Liver (tissue), 9 donors: ENCODE data around the gene TMEM43. TPM values are rescaled to one million over a fixed set of nuclear protein-coding genes. Genes with fewer than 3 reads are reported as not detected.

ENCODE experiments used
- DNase-seq: peaks from one replicate; pipeline ENCODE4 v3.0.0-alpha.2; 2017; ENCODE audit warnings: low spot score
- H3K27ac ChIP-seq, 2 donors: one replicate each; pipeline ENCODE4 v1.7.0; 2013; ENCODE audit warnings: inconsistent platforms in 2 of 2, low read length in 2 of 2, control low read depth in 1 of 2, low read depth in 1 of 2, mild to moderate bottlenecking in 1 of 2
- H3K27me3 ChIP-seq, 4 donors: one replicate each; pipeline versions ENCODE4 v1.6.1 to v1.7.0; 2013; ENCODE audit warnings: low read length in 3 of 4, inconsistent platforms in 1 of 4, mild to moderate bottlenecking in 1 of 4, moderate library complexity in 1 of 4; ENCODE audit not compliant: control insufficient read depth in 4 of 4, insufficient read depth in 4 of 4
- H3K36me3 ChIP-seq, 4 donors: one replicate each; pipeline versions ENCODE4 v1.6.1 to v1.7.0; 2013; ENCODE audit warnings: low read length in 3 of 4, mild to moderate bottlenecking in 3 of 4, low read depth in 1 of 4, moderate library complexity in 1 of 4; ENCODE audit not compliant: control insufficient read depth in 4 of 4, insufficient read depth in 3 of 4
- H3K4me1 ChIP-seq, 4 donors: one replicate each; pipeline versions ENCODE4 v1.6.1 to v1.7.0; 2013; ENCODE audit warnings: low read length in 3 of 4, mild to moderate bottlenecking in 3 of 4, moderate library complexity in 1 of 4; ENCODE audit not compliant: control insufficient read depth in 4 of 4, insufficient read depth in 4 of 4
- H3K4me3 ChIP-seq, 3 donors: one replicate each; pipeline versions ENCODE4 v1.6.1 to v1.7.0; 2013; ENCODE audit warnings: low read length in 3 of 3, control low read depth in 1 of 3, low read depth in 1 of 3, mild to moderate bottlenecking in 1 of 3
- H3K9ac ChIP-seq, 2 donors: one replicate each; pipeline ENCODE4 v1.7.0; 2013; ENCODE audit warnings: low read length in 2 of 2, mild to moderate bottlenecking in 2 of 2, moderate library complexity in 2 of 2, control low read depth in 1 of 2, low read depth in 1 of 2
- H3K9me3 ChIP-seq, 4 donors: one replicate each; pipeline versions ENCODE4 v1.6.1 to v1.7.0; 2013; ENCODE audit warnings: low read length in 3 of 4; ENCODE audit not compliant: control insufficient read depth in 4 of 4
- EGR1 ChIP-seq, 2 donors: IDR thresholded peaks; 2 replicates each; pipeline ENCODE4 v1.6.1; 2016 to 2018; ENCODE audit warnings: antibody characterized with exemption in 2 of 2, low read depth in 2 of 2
- FOXA1 ChIP-seq: IDR thresholded peaks from 2 replicates; pipeline ENCODE4 v1.6.1; 2016; ENCODE audit warnings: antibody characterized with exemption
- FOXA2 ChIP-seq: IDR thresholded peaks from 2 replicates; pipeline ENCODE4 v1.6.1; 2016; ENCODE audit warnings: antibody characterized with exemption
- GABPA ChIP-seq, 2 donors: IDR thresholded peaks in 1 of 2; conservative IDR thresholded peaks in 1 of 2; 2 replicates each; pipeline ENCODE4 v1.6.1; 2016; ENCODE audit warnings: antibody characterized with exemption in 2 of 2, mild to moderate bottlenecking in 1 of 2, moderate library complexity in 1 of 2
- HNF4A ChIP-seq, 2 donors: conservative IDR thresholded peaks; 2 replicates each; pipeline ENCODE4 v1.6.1; 2016; ENCODE audit warnings: antibody characterized with exemption in 2 of 2, mild to moderate bottlenecking in 2 of 2
- HNF4G ChIP-seq: IDR thresholded peaks from 2 replicates; pipeline ENCODE4 v1.6.1; 2016; ENCODE audit warnings: antibody characterized with exemption
- JUND ChIP-seq, 2 donors: IDR thresholded peaks; 2 replicates each; pipeline ENCODE4 v1.6.1; 2016; ENCODE audit warnings: antibody characterized with exemption in 2 of 2
- NR2F2 ChIP-seq: IDR thresholded peaks from 2 replicates; pipeline ENCODE4 v1.6.1; 2016; ENCODE audit warnings: antibody characterized with exemption
- RAD21 ChIP-seq, 2 donors: IDR thresholded peaks; 2 replicates each; pipeline ENCODE4 v1.6.1; 2016; ENCODE audit warnings: antibody characterized with exemption in 2 of 2, mild to moderate bottlenecking in 2 of 2
- RXRA ChIP-seq, 2 donors: IDR thresholded peaks; 2 replicates each; pipeline ENCODE4 v1.6.1; 2017 to 2018; ENCODE audit warnings: antibody characterized with exemption in 2 of 2, mild to moderate bottlenecking in 1 of 2
- SP1 ChIP-seq: IDR thresholded peaks from 2 replicates; pipeline ENCODE4 v1.6.1; 2018; ENCODE audit warnings: antibody characterized with exemption, mild to moderate bottlenecking
- TAF1 ChIP-seq: conservative IDR thresholded peaks from 2 replicates; pipeline ENCODE4 v1.6.1; 2016; ENCODE audit warnings: antibody characterized with exemption, mild to moderate bottlenecking
- YY1 ChIP-seq: IDR thresholded peaks from 2 replicates; pipeline ENCODE4 v1.6.1; 2016; ENCODE audit warnings: antibody characterized with exemption, mild to moderate bottlenecking
- ZBTB33 ChIP-seq: IDR thresholded peaks from 2 replicates; pipeline ENCODE4 v1.6.1; 2016; ENCODE audit warnings: antibody characterized with exemption
- WGBS: extraction: QIAGEN DNeasy Blood & Tissue Kit; methylation state at CpG from one replicate; pipeline ENCODE4 v1.1.7; 2013; 5-methylcytosine and 5-hydroxymethylcytosine counted together
- polyA plus RNA-seq, 2 donors: library from polyadenylated mRNA; stranded (reverse) in 1 of 2; unstranded in 1 of 2; fragments of 200-250 nt in 1 of 2; fragments of >200 nt in 1 of 2; fragmentation: Nextera tagmentation in 1 of 2; extraction: Ambion mirVana in 1 of 2; gene quantifications; one replicate each; pipeline versions ENCODE4 v1.2.1 to v1.2.3, GENCODE V29; 2013 to 2015
- total RNA-seq, 2 donors: library from RNA; depleted of rRNA; stranded (reverse); fragments of >200 nt; gene quantifications; one replicate each; pipeline ENCODE4 v1.2.3, GENCODE V29; 2014
- TF ChIP-seq, protein P1 (sequence below): IDR thresholded peaks from 2 replicates; pipeline ENCODE4 v1.6.1; 2016; ENCODE audit warnings: antibody characterized with exemption
- TF ChIP-seq, protein P2 (sequence below): IDR thresholded peaks from 2 replicates; pipeline ENCODE4 v1.6.1; 2016; ENCODE audit warnings: antibody characterized with exemption
- TF ChIP-seq, protein P3 (sequence below): IDR thresholded peaks from 2 replicates; pipeline ENCODE4 v1.6.1; 2016; ENCODE audit warnings: antibody characterized with exemption, mild to moderate bottlenecking
- donor health status: healthy.
- donor health status: healthy.
- donor health status: healthy.
- donor health status: healthy.
- donor health status: healthy.

TMEM43 gene
- total and polyA plus RNA-seq, 4 donors = 7.4 to 15.1 (median 13.5) TPM

DNA sequence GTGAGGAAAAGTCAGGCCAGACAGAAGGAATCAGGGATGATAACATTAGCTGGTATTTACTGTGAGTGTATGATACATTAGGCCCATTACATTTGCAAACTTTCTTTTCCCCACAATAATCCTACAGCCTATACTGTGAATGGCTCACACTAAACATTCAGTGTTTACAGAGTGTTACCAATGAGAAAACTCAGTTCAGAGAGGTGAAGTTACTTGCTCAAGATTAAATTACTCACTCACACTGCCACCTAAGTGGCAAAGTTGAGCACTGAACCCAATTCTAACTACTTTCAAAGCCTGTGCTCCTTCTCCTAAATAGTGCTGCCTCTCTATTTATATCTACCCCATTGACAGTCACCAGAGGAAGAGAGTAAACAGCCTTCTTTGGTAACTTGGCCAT is 45.0 kb downstream of the TMEM43 start:
- no peak overlapping the region for H3K9ac ChIP-seq
- H3K27me3 ChIP-seq = no peaks in the 10 kb centered on the region
- no peak overlapping the region for H3K27ac ChIP-seq
- DNase-seq = no peak
- H3K4me3 ChIP-seq = no peak overlapping the region
- H3K4me1 ChIP-seq = no peaks in the 10 kb centered on the region
- H3K9me3 ChIP-seq = no peaks in the 10 kb centered on the region
- peaks cover 27 to 80% (median 73%) of the 10 kb centered on the region in 4 donors for H3K36me3 ChIP-seq
- no peak for TF ChIP-seq SP1
- TF ChIP-seq RAD21 (IDR thresholded peaks at IDR 0.05) = no peak
- no peak for TF ChIP-seq ZBTB33
- TF ChIP-seq, protein P1, sequence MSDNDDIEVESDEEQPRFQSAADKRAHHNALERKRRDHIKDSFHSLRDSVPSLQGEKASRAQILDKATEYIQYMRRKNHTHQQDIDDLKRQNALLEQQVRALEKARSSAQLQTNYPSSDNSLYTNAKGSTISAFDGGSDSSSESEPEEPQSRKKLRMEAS = no peak
- no peak for TF ChIP-seq NR2F2
- no peak for TF ChIP-seq EGR1 (IDR thresholded peaks at IDR 0.05; ENCODE audit: low read depth in 2 of 2)
- TF ChIP-seq TAF1 = no peak
- TF ChIP-seq, protein P2, sequence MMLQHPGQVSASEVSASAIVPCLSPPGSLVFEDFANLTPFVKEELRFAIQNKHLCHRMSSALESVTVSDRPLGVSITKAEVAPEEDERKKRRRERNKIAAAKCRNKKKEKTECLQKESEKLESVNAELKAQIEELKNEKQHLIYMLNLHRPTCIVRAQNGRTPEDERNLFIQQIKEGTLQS = no peak
- no peak for TF ChIP-seq GABPA (IDR thresholded peaks at IDR 0.05 in 1 of 2, conservative IDR thresholded peaks at IDR 0.05 in 1 of 2)
- TF ChIP-seq JUND (IDR thresholded peaks at IDR 0.05) = no peak

DNA sequence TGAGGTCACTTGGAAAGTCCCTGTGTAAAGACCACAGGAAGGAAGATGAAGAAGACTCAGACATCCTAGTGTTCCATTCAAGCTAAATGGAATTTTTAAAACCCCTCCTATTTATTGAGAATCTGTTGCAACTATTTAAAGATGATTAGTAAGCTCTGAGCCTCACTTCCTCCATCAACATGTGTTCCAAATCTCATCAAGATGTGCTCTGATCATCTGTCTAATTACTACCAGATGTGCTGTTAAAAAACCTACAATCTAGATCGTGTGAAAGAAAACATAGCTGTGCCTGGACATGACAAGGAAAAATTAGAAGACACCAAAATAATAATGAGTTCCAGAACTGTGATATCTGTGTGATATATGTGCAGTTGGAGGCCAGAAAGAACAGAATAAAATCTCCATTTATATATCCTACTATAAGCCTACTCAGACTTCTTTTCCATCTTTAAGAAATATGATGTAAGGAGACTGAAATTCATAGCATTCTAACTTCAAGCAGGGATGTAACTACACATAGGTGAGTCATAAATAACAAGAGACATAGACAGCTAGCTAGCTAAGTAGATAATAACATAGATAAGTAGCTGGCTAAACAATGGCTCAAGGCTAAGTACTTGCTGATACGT is 45.8 kb downstream of the TMEM43 start:
- H3K27ac ChIP-seq = no peak overlapping the region
- WGBS = 92% methylated on average over 2 of the region's 2 CpGs
- no peaks in the 10 kb centered on the region for H3K27me3 ChIP-seq
- H3K36me3 ChIP-seq = peaks cover 22 to 72% (median 65%) of the 10 kb centered on the region in 4 donors
- H3K4me1 ChIP-seq = peaks cover 0 to 1% (median 0%) of the 10 kb centered on the region in 4 donors
- H3K9me3 ChIP-seq = no peaks in the 10 kb centered on the region
- no peak for DNase-seq
- H3K4me3 ChIP-seq = no peak overlapping the region
- no peak overlapping the region for H3K9ac ChIP-seq
- TF ChIP-seq FOXA2 = no peak
- TF ChIP-seq, protein P3, sequence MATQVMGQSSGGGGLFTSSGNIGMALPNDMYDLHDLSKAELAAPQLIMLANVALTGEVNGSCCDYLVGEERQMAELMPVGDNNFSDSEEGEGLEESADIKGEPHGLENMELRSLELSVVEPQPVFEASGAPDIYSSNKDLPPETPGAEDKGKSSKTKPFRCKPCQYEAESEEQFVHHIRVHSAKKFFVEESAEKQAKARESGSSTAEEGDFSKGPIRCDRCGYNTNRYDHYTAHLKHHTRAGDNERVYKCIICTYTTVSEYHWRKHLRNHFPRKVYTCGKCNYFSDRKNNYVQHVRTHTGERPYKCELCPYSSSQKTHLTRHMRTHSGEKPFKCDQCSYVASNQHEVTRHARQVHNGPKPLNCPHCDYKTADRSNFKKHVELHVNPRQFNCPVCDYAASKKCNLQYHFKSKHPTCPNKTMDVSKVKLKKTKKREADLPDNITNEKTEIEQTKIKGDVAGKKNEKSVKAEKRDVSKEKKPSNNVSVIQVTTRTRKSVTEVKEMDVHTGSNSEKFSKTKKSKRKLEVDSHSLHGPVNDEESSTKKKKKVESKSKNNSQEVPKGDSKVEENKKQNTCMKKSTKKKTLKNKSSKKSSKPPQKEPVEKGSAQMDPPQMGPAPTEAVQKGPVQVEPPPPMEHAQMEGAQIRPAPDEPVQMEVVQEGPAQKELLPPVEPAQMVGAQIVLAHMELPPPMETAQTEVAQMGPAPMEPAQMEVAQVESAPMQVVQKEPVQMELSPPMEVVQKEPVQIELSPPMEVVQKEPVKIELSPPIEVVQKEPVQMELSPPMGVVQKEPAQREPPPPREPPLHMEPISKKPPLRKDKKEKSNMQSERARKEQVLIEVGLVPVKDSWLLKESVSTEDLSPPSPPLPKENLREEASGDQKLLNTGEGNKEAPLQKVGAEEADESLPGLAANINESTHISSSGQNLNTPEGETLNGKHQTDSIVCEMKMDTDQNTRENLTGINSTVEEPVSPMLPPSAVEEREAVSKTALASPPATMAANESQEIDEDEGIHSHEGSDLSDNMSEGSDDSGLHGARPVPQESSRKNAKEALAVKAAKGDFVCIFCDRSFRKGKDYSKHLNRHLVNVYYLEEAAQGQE = no peak

DNA sequence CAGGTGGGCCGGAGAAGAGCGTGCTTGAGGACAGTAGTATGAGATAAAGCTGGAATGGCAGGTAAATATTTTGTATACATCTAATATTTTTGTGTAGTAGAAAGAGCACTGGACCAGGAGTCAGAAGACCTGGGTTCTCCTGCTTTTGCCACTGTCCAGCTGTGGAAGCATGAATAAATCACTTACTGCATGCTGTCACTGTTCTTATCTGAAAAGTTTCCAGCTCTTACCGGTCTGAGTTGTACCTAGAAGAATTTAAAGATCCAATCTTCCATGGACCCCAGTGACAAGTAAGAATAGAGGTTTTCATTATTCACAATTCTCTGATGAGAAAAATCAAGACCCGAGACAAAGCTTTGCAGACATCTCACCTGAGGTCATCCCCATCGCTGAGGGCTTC is 47.6 kb downstream of the TMEM43 start:
- H3K9ac ChIP-seq = no peak overlapping the region
- DNase-seq = no peak
- H3K9me3 ChIP-seq = no peaks in the 10 kb centered on the region
- TF ChIP-seq, protein P2 = no peak
- no peak for TF ChIP-seq RXRA (IDR thresholded peaks at IDR 0.05)
- no peak for TF ChIP-seq SP1
- no peak for TF ChIP-seq GABPA (IDR thresholded peaks at IDR 0.05 in 1 of 2, conservative IDR thresholded peaks at IDR 0.05 in 1 of 2)
- no peak for TF ChIP-seq EGR1 (IDR thresholded peaks at IDR 0.05; ENCODE audit: low read depth in 2 of 2)
- no peak for TF ChIP-seq RAD21 (IDR thresholded peaks at IDR 0.05)
- TF ChIP-seq ZBTB33 = no peak
- TF ChIP-seq JUND (IDR thresholded peaks at IDR 0.05) = no peak
- TF ChIP-seq FOXA1 = no peak
- TF ChIP-seq HNF4G = no peak
- TF ChIP-seq YY1 = no peak
- TF ChIP-seq FOXA2 = no peak
- no peak for TF ChIP-seq HNF4A (conservative IDR thresholded peaks at IDR 0.05)
- H3K4me1 ChIP-seq = peaks cover 2 to 12% (median 7%) of the 10 kb centered on the region in 4 donors
- peaks cover 18 to 55% (median 51%) of the 10 kb centered on the region in 4 donors for H3K36me3 ChIP-seq
- H3K27me3 ChIP-seq = no peaks in the 10 kb centered on the region
- H3K4me3 ChIP-seq = no peak overlapping the region
- 95% methylated on average over 5 of the region's 5 CpGs for WGBS
- H3K27ac ChIP-seq = no peak overlapping the region
